Gastrocnemius medialis (tissue), 4 donors: Measurements from ENCODE around the gene DBNDD2. TPM values are rescaled to one million over a fixed set of nuclear protein-coding genes. Genes with fewer than 3 reads are reported as not detected.

Experiments
- ATAC-seq, 2 donors: fragments of 150-250 bp; one replicate each; pipeline ENCODE4 v1.9.1; 2016
- DNase-seq, 2 donors: peaks; one replicate each; pipeline ENCODE4 v3.0.0-alpha.2; 2019
- H3K27ac ChIP-seq, 4 donors: fragments of 200-600 bp; sonication (generic); 1 replicate in 1 of 4; 2 replicates in 3 of 4; pipeline ENCODE4 v1.5.1; 2016 to 2018; ENCODE audit warnings: mild to moderate bottlenecking in 2 of 4, moderate library complexity in 1 of 4
- H3K27me3 ChIP-seq, 3 donors: fragments of 200-600 bp; sonication (generic) in 2 of 3; 1 replicate in 1 of 3; 2 replicates in 2 of 3; pipeline versions ENCODE4 v1.5.1 to v1.6.0; 2016 to 2019; ENCODE audit warnings: mild to moderate bottlenecking in 1 of 3, moderate library complexity in 1 of 3
- H3K36me3 ChIP-seq, 2 donors: fragments of 200-600 bp; sonication (generic) in 1 of 2; one replicate each; pipeline ENCODE4 v1.5.1; 2017 to 2018
- H3K4me1 ChIP-seq, 2 donors: fragments of 200-600 bp; sonication (generic) in 1 of 2; one replicate each; pipeline ENCODE4 v1.5.1; 2016 to 2017; ENCODE audit warnings: mild to moderate bottlenecking in 2 of 2
- H3K4me3 ChIP-seq, 4 donors: fragments of 200-600 bp; sonication (generic) in 3 of 4; 1 replicate in 1 of 4; 2 replicates in 3 of 4; pipeline ENCODE4 v1.5.1; 2016 to 2019; ENCODE audit warnings: mild to moderate bottlenecking in 2 of 4
- H3K9me3 ChIP-seq, 3 donors: fragments of 200-600 bp; sonication (generic) in 2 of 3; 1 replicate in 1 of 3; 2 replicates in 2 of 3; pipeline ENCODE4 v1.5.1; 2016 to 2019
- POLR2A ChIP-seq, 2 donors: fragments of 450-650 bp; IDR thresholded peaks; one replicate each; pipeline ENCODE4 v1.6.1; 2017; ENCODE audit warnings: antibody characterized with exemption in 2 of 2, mild to moderate bottlenecking in 2 of 2, moderate library complexity in 2 of 2
- in situ Hi-C, 4 donors: fragments of 200-750 bp; cut with MboI; loops; one replicate each; pipeline versions ENCODE4 v1.15.0 to v1.8.0; 2017; ENCODE audit warnings: low sequenced_read_pairs in 4 of 4
- intact Hi-C: fragments of 100-400 bp; cut with DNase I; formaldehyde crosslinking; loops from one replicate; pipeline ENCODE4 v1.15.1; 2023; ENCODE audit warnings: low total_unique reads
- total RNA-seq, 4 donors: library from RNA; depleted of rRNA; stranded (reverse); fragments of >200 nt; gene quantifications; one replicate each; pipeline versions ENCODE4 v1.1.0 to v1.2.3, GENCODE V29; 2016
- TF ChIP-seq, protein P1 (sequence below), 5 experiments: fragments of 450-650 bp in 3 of 5; fragments of 200-600 bp in 2 of 5; sonication (generic) in 2 of 5; IDR thresholded peaks in 4 of 5; conservative IDR thresholded peaks in 1 of 5; 1 replicate in 4 of 5; 2 replicates in 1 of 5; pipeline ENCODE4 v1.5.1; 2016 to 2019; ENCODE audit warnings: antibody characterized with exemption in 5 of 5, mild to moderate bottlenecking in 3 of 5, moderate library complexity in 3 of 5

Gene DBNDD2
- total RNA-seq, 4 donors from 2014 or later: 99.5 to 155 (median 121) TPM

DNA sequence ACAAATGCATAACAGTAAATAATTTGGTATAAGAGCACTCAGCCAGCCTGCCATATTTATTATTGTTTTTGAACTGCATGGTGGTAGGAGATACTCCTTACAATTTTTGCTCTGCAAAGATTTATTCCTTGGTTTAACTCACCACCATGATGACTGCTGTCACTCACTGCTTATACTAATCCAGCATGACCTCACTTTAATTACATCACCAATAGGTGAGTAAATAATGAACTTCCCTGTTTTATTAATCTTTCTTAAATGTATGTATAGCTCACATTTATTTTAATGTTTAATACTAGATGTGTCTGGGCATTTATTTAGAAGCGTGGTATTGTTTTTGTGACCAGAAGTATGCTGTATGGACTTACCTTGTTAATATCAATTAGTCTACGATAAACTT lies 17.2 kb upstream of the DBNDD2 start:
- Histone ChIP-seq H3K9me3 (no peaks in the 10 kb centered on the region), H3K27ac (no peak overlapping the region), H3K36me3 (no peaks in the 10 kb centered on the region), H3K27me3 (no peaks in the 10 kb centered on the region), H3K4me3 (no peak overlapping the region), H3K4me1 (no peaks in the 10 kb centered on the region)
- TF ChIP-seq, protein P1, sequence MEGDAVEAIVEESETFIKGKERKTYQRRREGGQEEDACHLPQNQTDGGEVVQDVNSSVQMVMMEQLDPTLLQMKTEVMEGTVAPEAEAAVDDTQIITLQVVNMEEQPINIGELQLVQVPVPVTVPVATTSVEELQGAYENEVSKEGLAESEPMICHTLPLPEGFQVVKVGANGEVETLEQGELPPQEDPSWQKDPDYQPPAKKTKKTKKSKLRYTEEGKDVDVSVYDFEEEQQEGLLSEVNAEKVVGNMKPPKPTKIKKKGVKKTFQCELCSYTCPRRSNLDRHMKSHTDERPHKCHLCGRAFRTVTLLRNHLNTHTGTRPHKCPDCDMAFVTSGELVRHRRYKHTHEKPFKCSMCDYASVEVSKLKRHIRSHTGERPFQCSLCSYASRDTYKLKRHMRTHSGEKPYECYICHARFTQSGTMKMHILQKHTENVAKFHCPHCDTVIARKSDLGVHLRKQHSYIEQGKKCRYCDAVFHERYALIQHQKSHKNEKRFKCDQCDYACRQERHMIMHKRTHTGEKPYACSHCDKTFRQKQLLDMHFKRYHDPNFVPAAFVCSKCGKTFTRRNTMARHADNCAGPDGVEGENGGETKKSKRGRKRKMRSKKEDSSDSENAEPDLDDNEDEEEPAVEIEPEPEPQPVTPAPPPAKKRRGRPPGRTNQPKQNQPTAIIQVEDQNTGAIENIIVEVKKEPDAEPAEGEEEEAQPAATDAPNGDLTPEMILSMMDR (IDR thresholded peaks at IDR 0.05 in 4 of 5, conservative IDR thresholded peaks at IDR 0.05 in 1 of 5): no peak
- TF ChIP-seq POLR2A (IDR thresholded peaks at IDR 0.05): no peak
- DNase-seq (no peak), ATAC-seq (no peak)
- in situ Hi-C loops: no loop called here
- intact Hi-C loops: no loop called here

DNA sequence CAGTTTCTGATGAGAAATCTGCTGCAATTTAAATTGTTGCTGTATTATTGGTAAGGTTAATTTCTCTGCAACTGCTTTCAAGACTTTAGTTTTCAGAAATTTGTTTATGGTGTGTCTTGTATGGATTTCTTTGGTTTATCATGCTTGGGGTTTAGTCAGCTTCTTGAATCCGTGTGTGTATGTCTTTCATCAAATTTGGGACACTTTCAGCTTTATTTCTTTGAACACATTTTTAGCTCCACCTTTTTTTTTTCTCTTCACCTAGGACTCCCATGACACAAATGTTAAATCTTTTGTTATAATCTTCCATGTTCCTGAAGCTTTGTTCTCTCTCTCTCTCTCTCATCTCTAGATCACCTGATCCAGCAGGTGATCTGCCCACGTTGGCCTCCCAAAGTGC lies 16.5 kb upstream of the DBNDD2 start:
- ATAC-seq (no peak), DNase-seq (no peak)
- no peaks in the 10 kb centered on the region for H3K4me1 ChIP-seq
- H3K27me3 ChIP-seq: no peaks in the 10 kb centered on the region
- no peaks in the 10 kb centered on the region for H3K36me3 ChIP-seq
- in situ Hi-C loops: no loop called here
- intact Hi-C loops: no loop called here
- no peak overlapping the region for H3K4me3 ChIP-seq
- H3K9me3 ChIP-seq: no peaks in the 10 kb centered on the region
- no peak for TF ChIP-seq POLR2A (IDR thresholded peaks at IDR 0.05)
- TF ChIP-seq, protein P1 (IDR thresholded peaks at IDR 0.05 in 4 of 5, conservative IDR thresholded peaks at IDR 0.05 in 1 of 5): no peak
- no peak overlapping the region for H3K27ac ChIP-seq

DNA sequence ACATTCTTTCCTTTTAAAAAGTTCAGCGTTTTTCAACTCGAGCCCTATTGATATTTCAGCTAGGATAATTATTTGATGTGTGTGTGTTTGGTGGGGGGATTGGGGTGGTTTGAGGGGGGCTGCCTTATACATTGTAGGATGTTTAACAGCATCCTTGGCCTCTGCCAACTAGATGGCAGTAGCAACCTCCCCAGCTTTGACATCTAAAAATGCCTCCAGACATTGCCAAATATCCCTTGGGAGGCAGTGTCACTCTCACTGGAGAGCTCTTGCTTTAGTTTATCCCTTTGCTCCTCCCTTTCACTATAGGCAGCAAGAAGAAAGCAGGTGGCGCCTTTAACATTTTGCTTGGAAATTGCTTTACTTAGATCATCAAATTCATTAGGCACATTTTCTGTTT lies 15.4 kb upstream of the DBNDD2 start:
- no peaks in the 10 kb centered on the region for H3K4me1 ChIP-seq
- no peaks in the 10 kb centered on the region for H3K27me3 ChIP-seq
- H3K9me3 ChIP-seq: no peaks in the 10 kb centered on the region
- intact Hi-C loops (no loop called here), in situ Hi-C loops (no loop called here)
- no peaks in the 10 kb centered on the region for H3K36me3 ChIP-seq
- ATAC-seq (no peak), DNase-seq (no peak)
- no peak for TF ChIP-seq POLR2A (IDR thresholded peaks at IDR 0.05)
- H3K4me3 ChIP-seq: no peak overlapping the region
- no peak overlapping the region for H3K27ac ChIP-seq

- Histone ChIP-seq H3K9me3 (no peaks in the 10 kb centered on the region), H3K4me1 (no peaks in the 10 kb centered on the region), H3K27me3 (no peaks in the 10 kb centered on the region), H3K36me3 (no peaks in the 10 kb centered on the region), H3K27ac (no peak overlapping the region), H3K4me3 (no peak overlapping the region)
- DNase-seq: no peak
- ATAC-seq: no peak
- in situ Hi-C loops (no loop called here), intact Hi-C loops (no loop called here)
- TF ChIP-seq, protein P1 (IDR thresholded peaks at IDR 0.05 in 4 of 5, conservative IDR thresholded peaks at IDR 0.05 in 1 of 5): no peak
- TF ChIP-seq POLR2A (IDR thresholded peaks at IDR 0.05): no peak
Measured at GRCh38 chr20:45394221-45395113, 13.6 kb upstream of the DBNDD2 start.

DNA sequence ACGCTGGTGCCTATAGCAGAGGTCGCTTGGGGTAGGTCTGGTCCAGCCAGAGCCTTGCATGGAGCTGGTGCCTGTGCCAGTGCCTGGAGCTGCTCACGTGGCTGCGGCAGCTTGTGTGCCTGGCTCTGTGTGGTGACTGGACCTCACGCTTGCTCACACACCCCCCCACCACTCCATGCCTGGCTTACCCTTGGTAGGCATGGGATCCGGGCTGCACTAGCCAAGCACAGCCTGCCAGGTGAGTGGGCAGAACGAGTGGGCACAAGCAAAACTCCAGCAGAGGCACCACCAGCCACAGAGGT lies 13.0 kb upstream of the DBNDD2 start:
- Histone ChIP-seq H3K9me3 (no peaks in the 10 kb centered on the region), H3K4me1 (no peaks in the 10 kb centered on the region), H3K4me3 (no peak overlapping the region), H3K27ac (no peak overlapping the region), H3K36me3 (no peaks in the 10 kb centered on the region), H3K27me3 (no peaks in the 10 kb centered on the region)
- in situ Hi-C loops (no loop called here), intact Hi-C loops (no loop called here)
- no peak for ATAC-seq
- no peak for TF ChIP-seq POLR2A (IDR thresholded peaks at IDR 0.05)
- TF ChIP-seq, protein P1 (IDR thresholded peaks at IDR 0.05 in 4 of 5, conservative IDR thresholded peaks at IDR 0.05 in 1 of 5): no peak
- DNase-seq: no peak
